HepG2 (cell line): ENCODE data around the gene ZNF341. TPM values are rescaled to one million over a fixed set of nuclear protein-coding genes. Genes with fewer than 3 reads are reported as not detected.

Experiments
- BRCA1 ChIP-seq: sonication (generic); formaldehyde crosslinking; IDR thresholded peaks from 2 replicates; pipeline ENCODE4 v1.4.0; 2020; ENCODE audit warnings: missing genetic modification reagents
- FOXK1 ChIP-seq: sonication (generic); formaldehyde crosslinking; IDR thresholded peaks from 2 replicates; pipeline ENCODE4 v1.4.0; 2020; ENCODE audit warnings: low read depth, missing genetic modification reagents, borderline replicate concordance
- MTF2 ChIP-seq: sonication (generic); formaldehyde crosslinking; IDR thresholded peaks from 2 replicates; pipeline ENCODE4 v1.5.0; 2020; ENCODE audit warnings: missing genetic modification reagents, borderline replicate concordance
- NRL ChIP-seq: sonication (generic); formaldehyde crosslinking; IDR thresholded peaks from 2 replicates; pipeline ENCODE4 v1.5.0; 2020; ENCODE audit warnings: missing genetic modification reagents, mild to moderate bottlenecking, moderate library complexity, borderline replicate concordance
- RARG ChIP-seq: sonication (generic); formaldehyde crosslinking; IDR thresholded peaks from 2 replicates; pipeline ENCODE4 v1.4.0; 2020; ENCODE audit warnings: low read depth, mild to moderate bottlenecking, missing genetic modification reagents
- RBAK ChIP-seq: sonication (generic); formaldehyde crosslinking; IDR thresholded peaks from 2 replicates; pipeline ENCODE4 v1.5.1; 2020; ENCODE audit warnings: mild to moderate bottlenecking, missing genetic modification reagents
- SIX4 ChIP-seq: sonication (generic); formaldehyde crosslinking; IDR thresholded peaks from 2 replicates; pipeline ENCODE4 v1.4.0; 2020; ENCODE audit warnings: missing genetic modification reagents
- SMAD1 ChIP-seq: sonication (generic); formaldehyde crosslinking; IDR thresholded peaks from 2 replicates; pipeline ENCODE4 v1.4.0; 2020; ENCODE audit warnings: missing genetic modification reagents, low read depth, mild to moderate bottlenecking, borderline replicate concordance
- ZBTB3 ChIP-seq: sonication (generic); formaldehyde crosslinking; IDR thresholded peaks from 2 replicates; pipeline ENCODE4 v1.4.0; 2020; ENCODE audit warnings: low read depth, mild to moderate bottlenecking, moderate library complexity, missing genetic modification reagents, borderline replicate concordance
- ZKSCAN5 ChIP-seq: sonication (generic); formaldehyde crosslinking; IDR thresholded peaks from 2 replicates; pipeline ENCODE4 v1.5.1; 2020; ENCODE audit warnings: mild to moderate bottlenecking, missing genetic modification reagents
- ZNF326 ChIP-seq: sonication (generic); formaldehyde crosslinking; IDR thresholded peaks from 2 replicates; pipeline ENCODE4 v1.4.0; 2020; ENCODE audit warnings: missing genetic modification reagents, borderline replicate concordance
- ZNF678 ChIP-seq: sonication (generic); formaldehyde crosslinking; IDR thresholded peaks from 2 replicates; pipeline ENCODE4 v1.4.0; 2020; ENCODE audit warnings: mild to moderate bottlenecking, missing genetic modification reagents
- polyA plus RNA-seq, 8 experiments: library from polyadenylated mRNA; depleted of rRNA in 3 of 8; stranded (reverse) in 7 of 8; unstranded in 1 of 8; fragments of >200 nt; fragmentation: Illumina TruSeq in 4 of 8; extraction: Trizol in 4 of 8; gene quantifications; 2 replicates each; pipeline versions ENCODE4 v1.2.1 to v1.2.3, GENCODE V29; 2011 to 2016; ENCODE audit warnings: low read depth in 4 of 8, missing spikeins in 1 of 8, mixed read lengths in 1 of 8; ENCODE audit not compliant: insufficient read depth in 1 of 8
- total RNA-seq, 5 experiments: library from RNA; depleted of rRNA; stranded (reverse); fragments of >200 nt; fragmentation: Illumina TruSeq; extraction: Trizol; gene quantifications; 2 replicates each; pipeline ENCODE4 v1.2.3, GENCODE V29; 2016; ENCODE audit warnings: low read depth in 1 of 5
- TF ChIP-seq, protein P1 (sequence below): sonication (generic); formaldehyde crosslinking; IDR thresholded peaks from 2 replicates; pipeline ENCODE4 v1.4.0; 2020; ENCODE audit warnings: missing genetic modification reagents
- TF ChIP-seq, protein P2 (sequence below): sonication (generic); formaldehyde crosslinking; IDR thresholded peaks from 2 replicates; pipeline ENCODE4 v1.8.0; 2022; ENCODE audit warnings: missing genetic modification reagents, mild to moderate bottlenecking, moderate library complexity, borderline replicate concordance
- TF ChIP-seq, protein P3 (sequence below): sonication (generic); formaldehyde crosslinking; IDR thresholded peaks from 2 replicates; pipeline ENCODE4 v1.4.0; 2020; ENCODE audit warnings: missing genetic modification reagents, borderline replicate concordance
- TF ChIP-seq, protein P4 (sequence below): IDR thresholded peaks from 2 replicates; pipeline ENCODE4 v1.6.1; 2016
- TF ChIP-seq, protein P5 (sequence below): sonication (generic); formaldehyde crosslinking; IDR thresholded peaks from 2 replicates; pipeline ENCODE4 v1.4.0; 2020; ENCODE audit warnings: mild to moderate bottlenecking, missing genetic modification reagents

ZNF341 gene
- total and polyA plus RNA-seq, 2 of the 13 experiments (the other 11 are each of a cell fraction or from before 2014, with no cell fraction given) = 1.1 to 2.2 TPM

DNA sequence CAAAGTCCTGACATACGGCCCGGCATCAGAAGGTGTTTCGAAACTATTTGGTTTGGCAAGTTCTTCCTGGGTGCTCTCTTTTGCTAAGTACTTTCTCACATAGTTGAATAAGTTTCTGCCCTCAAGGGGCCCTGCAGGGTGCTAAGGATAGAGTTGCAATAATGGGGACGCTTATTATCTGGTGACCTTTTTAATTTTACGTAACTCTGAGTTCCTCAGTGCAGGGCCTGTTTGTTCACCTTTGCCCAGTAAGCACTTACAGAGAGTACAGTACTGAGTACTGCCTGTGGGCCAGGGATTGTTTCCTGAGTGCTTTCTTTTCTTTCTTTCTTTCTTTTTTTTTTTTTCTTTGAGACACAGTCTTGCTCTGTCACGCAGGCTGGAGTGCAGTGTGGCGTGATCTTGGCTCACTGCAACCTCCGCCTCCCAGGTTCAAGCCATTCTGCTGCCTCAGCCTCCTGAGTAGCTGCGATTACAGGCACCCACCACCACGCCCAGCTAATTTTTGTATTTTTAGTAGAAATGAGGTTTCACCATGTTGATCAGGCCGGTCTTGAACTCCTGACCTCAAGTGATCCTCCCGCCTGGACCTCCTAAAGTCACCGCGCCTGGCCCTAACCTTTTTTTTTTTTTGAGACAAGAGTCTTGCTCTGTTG, 7.2 kb upstream of the ZNF341 start (continued):
- TF ChIP-seq, protein P1, sequence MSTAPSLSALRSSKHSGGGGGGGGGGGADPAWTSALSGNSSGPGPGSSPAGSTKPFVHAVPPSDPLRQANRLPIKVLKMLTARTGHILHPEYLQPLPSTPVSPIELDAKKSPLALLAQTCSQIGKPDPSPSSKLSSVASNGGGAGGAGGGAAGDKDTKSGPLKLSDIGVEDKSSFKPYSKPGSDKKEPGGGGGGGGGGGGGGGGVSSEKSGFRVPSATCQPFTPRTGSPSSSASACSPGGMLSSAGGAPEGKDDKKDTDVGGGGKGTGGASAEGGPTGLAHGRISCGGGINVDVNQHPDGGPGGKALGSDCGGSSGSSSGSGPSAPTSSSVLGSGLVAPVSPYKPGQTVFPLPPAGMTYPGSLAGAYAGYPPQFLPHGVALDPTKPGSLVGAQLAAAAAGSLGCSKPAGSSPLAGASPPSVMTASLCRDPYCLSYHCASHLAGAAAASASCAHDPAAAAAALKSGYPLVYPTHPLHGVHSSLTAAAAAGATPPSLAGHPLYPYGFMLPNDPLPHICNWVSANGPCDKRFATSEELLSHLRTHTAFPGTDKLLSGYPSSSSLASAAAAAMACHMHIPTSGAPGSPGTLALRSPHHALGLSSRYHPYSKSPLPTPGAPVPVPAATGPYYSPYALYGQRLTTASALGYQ = peak; percentile 69
- no peak for TF ChIP-seq SMAD1 (CRISPR knock-in tag)
- TF ChIP-seq ZNF678 = no peak
- TF ChIP-seq MTF2 (CRISPR knock-in tag) = no peak
- no peak for TF ChIP-seq ZNF326 (CRISPR knock-in tag)
- TF ChIP-seq BRCA1 = no peak
- TF ChIP-seq, protein P2, sequence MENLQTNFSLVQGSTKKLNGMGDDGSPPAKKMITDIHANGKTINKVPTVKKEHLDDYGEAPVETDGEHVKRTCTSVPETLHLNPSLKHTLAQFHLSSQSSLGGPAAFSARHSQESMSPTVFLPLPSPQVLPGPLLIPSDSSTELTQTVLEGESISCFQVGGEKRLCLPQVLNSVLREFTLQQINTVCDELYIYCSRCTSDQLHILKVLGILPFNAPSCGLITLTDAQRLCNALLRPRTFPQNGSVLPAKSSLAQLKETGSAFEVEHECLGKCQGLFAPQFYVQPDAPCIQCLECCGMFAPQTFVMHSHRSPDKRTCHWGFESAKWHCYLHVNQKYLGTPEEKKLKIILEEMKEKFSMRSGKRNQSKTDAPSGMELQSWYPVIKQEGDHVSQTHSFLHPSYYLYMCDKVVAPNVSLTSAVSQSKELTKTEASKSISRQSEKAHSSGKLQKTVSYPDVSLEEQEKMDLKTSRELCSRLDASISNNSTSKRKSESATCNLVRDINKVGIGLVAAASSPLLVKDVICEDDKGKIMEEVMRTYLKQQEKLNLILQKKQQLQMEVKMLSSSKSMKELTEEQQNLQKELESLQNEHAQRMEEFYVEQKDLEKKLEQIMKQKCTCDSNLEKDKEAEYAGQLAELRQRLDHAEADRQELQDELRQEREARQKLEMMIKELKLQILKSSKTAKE (CRISPR knock-in tag) = no peak
- TF ChIP-seq RARG (CRISPR knock-in tag) = no peak
- TF ChIP-seq ZBTB3 (CRISPR knock-in tag) = no peak
- no peak for TF ChIP-seq NRL
- TF ChIP-seq, protein P3, sequence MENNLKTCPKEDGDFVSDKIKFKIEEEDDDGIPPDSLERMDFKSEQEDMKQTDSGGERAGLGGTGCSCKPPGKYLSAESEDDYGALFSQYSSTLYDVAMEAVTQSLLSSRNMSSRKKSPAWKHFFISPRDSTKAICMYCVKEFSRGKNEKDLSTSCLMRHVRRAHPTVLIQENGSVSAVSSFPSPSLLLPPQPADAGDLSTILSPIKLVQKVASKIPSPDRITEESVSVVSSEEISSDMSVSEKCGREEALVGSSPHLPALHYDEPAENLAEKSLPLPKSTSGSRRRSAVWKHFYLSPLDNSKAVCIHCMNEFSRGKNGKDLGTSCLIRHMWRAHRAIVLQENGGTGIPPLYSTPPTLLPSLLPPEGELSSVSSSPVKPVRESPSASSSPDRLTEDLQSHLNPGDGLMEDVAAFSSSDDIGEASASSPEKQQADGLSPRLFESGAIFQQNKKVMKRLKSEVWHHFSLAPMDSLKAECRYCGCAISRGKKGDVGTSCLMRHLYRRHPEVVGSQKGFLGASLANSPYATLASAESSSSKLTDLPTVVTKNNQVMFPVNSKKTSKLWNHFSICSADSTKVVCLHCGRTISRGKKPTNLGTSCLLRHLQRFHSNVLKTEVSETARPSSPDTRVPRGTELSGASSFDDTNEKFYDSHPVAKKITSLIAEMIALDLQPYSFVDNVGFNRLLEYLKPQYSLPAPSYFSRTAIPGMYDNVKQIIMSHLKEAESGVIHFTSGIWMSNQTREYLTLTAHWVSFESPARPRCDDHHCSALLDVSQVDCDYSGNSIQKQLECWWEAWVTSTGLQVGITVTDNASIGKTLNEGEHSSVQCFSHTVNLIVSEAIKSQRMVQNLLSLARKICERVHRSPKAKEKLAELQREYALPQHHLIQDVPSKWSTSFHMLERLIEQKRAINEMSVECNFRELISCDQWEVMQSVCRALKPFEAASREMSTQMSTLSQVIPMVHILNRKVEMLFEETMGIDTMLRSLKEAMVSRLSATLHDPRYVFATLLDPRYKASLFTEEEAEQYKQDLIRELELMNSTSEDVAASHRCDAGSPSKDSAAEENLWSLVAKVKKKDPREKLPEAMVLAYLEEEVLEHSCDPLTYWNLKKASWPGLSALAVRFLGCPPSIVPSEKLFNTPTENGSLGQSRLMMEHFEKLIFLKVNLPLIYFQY (CRISPR knock-in tag) = peak; percentile 82
- no peak for TF ChIP-seq ZKSCAN5 (CRISPR knock-in tag)
- TF ChIP-seq, protein P4, sequence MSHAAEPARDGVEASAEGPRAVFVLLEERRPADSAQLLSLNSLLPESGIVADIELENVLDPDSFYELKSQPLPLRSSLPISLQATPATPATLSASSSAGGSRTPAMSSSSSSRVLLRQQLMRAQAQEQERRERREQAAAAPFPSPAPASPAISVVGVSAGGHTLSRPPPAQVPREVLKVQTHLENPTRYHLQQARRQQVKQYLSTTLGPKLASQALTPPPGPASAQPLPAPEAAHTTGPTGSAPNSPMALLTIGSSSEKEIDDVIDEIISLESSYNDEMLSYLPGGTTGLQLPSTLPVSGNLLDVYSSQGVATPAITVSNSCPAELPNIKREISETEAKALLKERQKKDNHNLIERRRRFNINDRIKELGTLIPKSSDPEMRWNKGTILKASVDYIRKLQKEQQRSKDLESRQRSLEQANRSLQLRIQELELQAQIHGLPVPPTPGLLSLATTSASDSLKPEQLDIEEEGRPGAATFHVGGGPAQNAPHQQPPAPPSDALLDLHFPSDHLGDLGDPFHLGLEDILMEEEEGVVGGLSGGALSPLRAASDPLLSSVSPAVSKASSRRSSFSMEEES (CRISPR knock-in tag) = no peak; the same call in 1 of the 2 replicates
- TF ChIP-seq, protein P5, sequence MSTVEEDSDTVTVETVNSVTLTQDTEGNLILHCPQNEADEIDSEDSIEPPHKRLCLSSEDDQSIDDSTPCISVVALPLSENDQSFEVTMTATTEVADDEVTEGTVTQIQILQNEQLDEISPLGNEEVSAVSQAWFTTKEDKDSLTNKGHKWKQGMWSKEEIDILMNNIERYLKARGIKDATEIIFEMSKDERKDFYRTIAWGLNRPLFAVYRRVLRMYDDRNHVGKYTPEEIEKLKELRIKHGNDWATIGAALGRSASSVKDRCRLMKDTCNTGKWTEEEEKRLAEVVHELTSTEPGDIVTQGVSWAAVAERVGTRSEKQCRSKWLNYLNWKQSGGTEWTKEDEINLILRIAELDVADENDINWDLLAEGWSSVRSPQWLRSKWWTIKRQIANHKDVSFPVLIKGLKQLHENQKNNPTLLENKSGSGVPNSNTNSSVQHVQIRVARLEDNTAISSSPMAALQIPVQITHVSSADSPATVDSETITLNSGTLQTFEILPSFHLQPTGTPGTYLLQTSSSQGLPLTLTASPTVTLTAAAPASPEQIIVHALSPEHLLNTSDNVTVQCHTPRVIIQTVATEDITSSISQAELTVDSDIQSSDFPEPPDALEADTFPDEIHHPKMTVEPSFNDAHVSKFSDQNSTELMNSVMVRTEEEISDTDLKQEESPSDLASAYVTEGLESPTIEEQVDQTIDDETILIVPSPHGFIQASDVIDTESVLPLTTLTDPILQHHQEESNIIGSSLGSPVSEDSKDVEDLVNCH (CRISPR knock-in tag) = no peak
- TF ChIP-seq FOXK1 (CRISPR knock-in tag) = peak; percentile 31; the same call in 1 of the 2 replicates
- TF ChIP-seq RBAK (CRISPR knock-in tag) = peak; percentile 79; the same call in 1 of the 2 replicates
- TF ChIP-seq SIX4 (CRISPR knock-in tag) = peak; percentile 76
